ENCODE results near the gene NDUFS6.

NDUFS6 gene

GRCh38 chr5:1858436-1858835 is 57.2 kb downstream of the NDUFS6 start:
- Mint-ChIP-seq H3K9me3 (no peaks in the 10 kb centered on the region), H3K4me1 (ENCODE audit: low read depth) (no peaks in the 10 kb centered on the region), H3K27me3 (ENCODE audit: low read depth) (peaks cover 9% of the 10 kb centered on the region)

GRCh38 chr5:1859099-1859498 is 57.9 kb downstream of the NDUFS6 start:
- Mint-ChIP-seq H3K27me3 (ENCODE audit: low read depth) (peaks cover 3% of the 10 kb centered on the region), H3K4me1 (ENCODE audit: low read depth) (no peaks in the 10 kb centered on the region), H3K4me3 (no peak overlapping the region), H3K36me3 (ENCODE audit: low read depth) (no peaks in the 10 kb centered on the region), H3K9me3 (no peaks in the 10 kb centered on the region), H3K27ac (no peak overlapping the region)

More at GRCh38 chr5:1858436-1858835, 57.2 kb downstream of the NDUFS6 start:
- H3K27ac Mint-ChIP-seq: no peak overlapping the region
- H3K36me3 Mint-ChIP-seq (ENCODE audit: low read depth): no peaks in the 10 kb centered on the region
- no peak overlapping the region for H3K4me3 Mint-ChIP-seq

GRCh38 chr5:1860021-1860610 is 58.9 kb downstream of the NDUFS6 start:
- Mint-ChIP-seq H3K4me3 (no peak overlapping the region), H3K4me1 (ENCODE audit: low read depth) (no peaks in the 10 kb centered on the region), H3K9me3 (no peaks in the 10 kb centered on the region), H3K27ac (no peak overlapping the region), H3K36me3 (ENCODE audit: low read depth) (no peaks in the 10 kb centered on the region), H3K27me3 (ENCODE audit: low read depth) (peaks cover 2% of the 10 kb centered on the region)

GRCh38 chr5:1860949-1861348 is 59.7 kb downstream of the NDUFS6 start:
- peaks cover 2% of the 10 kb centered on the region for H3K27me3 Mint-ChIP-seq (ENCODE audit: low read depth)
- no peak overlapping the region for H3K4me3 Mint-ChIP-seq

GRCh38 chr5:1864896-1865440 is 63.8 kb downstream of the NDUFS6 start:
- no peaks in the 10 kb centered on the region for H3K4me1 Mint-ChIP-seq (ENCODE audit: low read depth)
- H3K36me3 Mint-ChIP-seq (ENCODE audit: low read depth): no peaks in the 10 kb centered on the region
- H3K9me3 Mint-ChIP-seq: no peaks in the 10 kb centered on the region
- H3K27ac Mint-ChIP-seq: no peak overlapping the region
- H3K4me3 Mint-ChIP-seq: no peak overlapping the region
- no peaks in the 10 kb centered on the region for H3K27me3 Mint-ChIP-seq (ENCODE audit: low read depth)

More at GRCh38 chr5:1860949-1861348, 59.7 kb downstream of the NDUFS6 start:
- H3K4me1 Mint-ChIP-seq (ENCODE audit: low read depth): no peaks in the 10 kb centered on the region
- no peak overlapping the region for H3K27ac Mint-ChIP-seq
- no peaks in the 10 kb centered on the region for H3K9me3 Mint-ChIP-seq
- H3K36me3 Mint-ChIP-seq (ENCODE audit: low read depth): no peaks in the 10 kb centered on the region

- H3K27ac Mint-ChIP-seq: no peak overlapping the region
- no peaks in the 10 kb centered on the region for H3K36me3 Mint-ChIP-seq (ENCODE audit: low read depth)
Measured at GRCh38 chr5:1865486-1865885, 64.3 kb downstream of the NDUFS6 start.

More at GRCh38 chr5:1865486-1865885, 64.3 kb downstream of the NDUFS6 start:
- Mint-ChIP-seq H3K9me3 (no peaks in the 10 kb centered on the region), H3K4me3 (no peak overlapping the region), H3K4me1 (ENCODE audit: low read depth) (no peaks in the 10 kb centered on the region), H3K27me3 (ENCODE audit: low read depth) (no peaks in the 10 kb centered on the region)

Data from T-helper 1 cell treated with Interleukin-12 subunit alpha and Interleukin-12 subunit beta and Interleukin-4 antibody, amounts not matched to agents 30 μg/mL and 1 μg/mL, for 36 hours (primary cell).